SW480 (cell line): ENCODE measurements around the gene TICRR.

Experiments used
- DNase-seq: peaks from one replicate; pipeline ENCODE4 v3.0.0-alpha.2; 2016; ENCODE audit warnings: low spot score

Gene TICRR

DNA sequence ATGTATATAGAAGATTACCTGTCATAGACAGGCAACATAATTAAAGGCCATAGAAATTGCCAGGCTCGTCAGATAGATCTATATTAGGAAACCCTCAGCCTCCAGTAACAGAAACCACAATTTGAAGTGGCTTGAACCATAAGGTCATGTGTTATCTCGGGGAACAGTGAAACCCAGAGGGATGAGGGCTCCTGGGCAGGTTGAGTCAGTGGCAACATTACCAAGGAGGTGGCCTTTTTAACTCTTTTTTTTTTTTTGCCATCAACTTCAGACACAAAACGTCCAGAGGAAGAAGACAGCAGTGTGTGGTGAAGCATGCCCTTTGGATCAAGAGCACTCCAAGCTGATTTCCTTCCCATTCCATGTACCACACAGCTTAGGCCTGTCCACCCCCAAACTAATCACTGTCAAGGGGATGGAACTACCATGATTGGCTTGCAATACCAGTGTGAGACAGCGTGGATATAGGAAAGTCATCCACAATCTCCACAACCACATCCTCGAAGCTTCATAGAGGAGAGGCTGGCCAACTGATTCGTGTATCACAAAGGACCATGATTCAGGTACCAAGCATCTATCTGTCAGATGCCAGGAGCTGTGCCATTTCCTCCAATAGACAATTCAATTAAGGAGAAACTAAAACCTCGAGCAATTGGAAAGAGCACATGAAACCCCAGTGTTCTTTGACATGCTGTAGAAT is 81.0 kb downstream of the TICRR start:
- no peak for DNase-seq

DNA sequence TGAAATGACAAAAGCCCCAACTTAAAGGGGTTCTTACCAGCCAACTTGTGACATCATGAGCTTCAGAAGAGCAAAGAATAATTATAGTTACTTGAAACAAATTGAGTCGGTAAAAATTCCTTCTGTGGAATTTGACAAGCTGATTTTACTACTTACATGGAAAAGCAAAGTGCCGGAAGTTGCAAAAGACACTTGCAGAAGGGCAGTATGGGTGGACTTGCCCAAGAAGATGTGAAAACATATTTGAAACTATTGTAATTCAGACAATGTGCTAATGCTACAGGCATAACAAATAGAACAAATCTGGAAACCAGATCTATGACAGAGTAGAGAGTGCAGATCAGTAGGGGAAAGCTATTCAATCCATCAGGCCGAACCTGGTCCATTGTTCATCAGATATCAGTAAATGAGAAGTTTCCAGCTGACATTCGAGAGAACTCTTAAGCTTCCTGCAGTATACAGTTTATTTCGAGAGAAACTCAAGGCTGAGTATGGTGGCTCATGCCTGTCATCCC is 82.5 kb downstream of the TICRR start:
- DNase-seq, result no peak

GRCh38 chr15:89659295-89659694 is 84.0 kb downstream of the TICRR start:
- no peak for DNase-seq

- DNase-seq, result no peak
Observed at GRCh38 chr15:89660556-89660955, 85.3 kb downstream of the TICRR start.

DNA sequence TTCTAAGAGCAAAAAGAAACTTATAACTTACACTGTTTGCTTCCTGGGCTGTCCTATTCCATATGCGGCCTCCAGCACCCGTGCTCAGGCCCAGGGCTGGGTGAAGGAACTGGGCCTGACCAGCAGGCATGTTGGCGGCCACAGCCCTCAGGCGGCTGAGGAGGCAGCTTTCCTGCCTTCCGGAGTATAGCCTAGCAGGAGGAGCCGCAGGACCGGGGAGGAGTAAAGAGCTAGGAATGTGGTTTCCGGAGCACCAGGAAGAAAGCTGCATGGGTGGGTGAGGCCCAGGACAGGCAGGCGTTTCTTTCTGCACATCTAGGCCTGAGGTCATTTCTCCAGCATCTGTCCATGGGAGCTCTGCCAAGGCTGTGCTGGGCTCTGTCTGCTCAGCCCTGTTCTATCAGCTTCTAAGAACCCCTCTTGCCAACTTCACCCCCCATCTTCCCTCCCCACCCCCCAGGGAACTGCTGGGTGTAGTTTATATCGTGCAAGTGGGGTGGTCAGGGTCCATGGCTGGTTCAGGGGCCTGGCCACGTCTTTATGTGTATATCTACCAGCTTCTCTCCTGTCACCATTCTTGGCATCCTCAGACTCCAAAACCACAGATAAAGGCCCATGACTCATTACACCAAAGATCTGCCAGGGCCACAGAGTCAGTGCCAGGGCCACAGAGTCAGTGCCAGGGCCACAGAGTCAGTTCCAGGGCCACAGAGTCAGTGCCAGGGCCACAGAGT is 87.8 kb downstream of the TICRR start:
- DNase-seq, result peak; percentile 75

DNA sequence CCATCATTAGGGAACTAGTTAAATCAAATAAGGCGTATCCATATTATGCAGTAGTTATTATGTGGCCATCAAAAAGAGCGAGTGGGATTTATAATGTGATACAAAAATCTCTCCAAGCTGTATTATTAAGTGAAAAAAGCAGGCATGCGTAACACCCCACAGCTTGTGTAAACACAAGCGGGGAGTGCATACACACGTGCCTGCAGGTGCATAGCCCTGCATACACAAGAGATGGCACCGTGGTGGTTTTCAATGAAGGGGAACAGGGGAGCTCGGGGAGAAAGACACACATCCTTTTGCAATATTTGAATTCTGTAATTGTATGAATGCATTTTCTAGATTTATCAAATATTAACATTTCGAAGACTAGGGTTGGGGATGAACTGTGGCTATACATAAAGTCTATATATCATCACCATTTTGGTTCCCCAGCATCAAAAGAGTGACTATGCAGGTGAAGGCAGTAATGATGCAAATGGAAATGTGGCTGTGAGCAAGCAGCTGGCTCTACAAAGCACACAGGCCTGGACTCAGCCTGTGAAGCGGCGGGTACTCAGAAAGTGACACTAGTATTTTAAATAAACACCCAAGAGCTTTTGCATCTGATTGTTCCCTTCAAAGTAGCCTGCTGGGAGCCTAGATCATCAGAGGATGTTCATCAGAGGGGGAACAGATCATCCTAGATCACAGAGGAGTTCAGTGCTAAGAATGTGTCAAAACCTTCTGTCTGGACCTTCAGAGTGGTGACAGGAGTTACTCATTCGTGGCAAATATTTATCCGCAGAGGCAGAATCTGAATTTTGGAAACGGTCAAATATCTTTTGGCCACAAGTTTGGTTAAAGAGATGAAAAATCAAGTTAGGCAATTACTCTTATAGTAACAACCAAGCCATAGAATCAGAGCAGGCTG is 89.4 kb downstream of the TICRR start:
- DNase-seq, result no peak

DNA sequence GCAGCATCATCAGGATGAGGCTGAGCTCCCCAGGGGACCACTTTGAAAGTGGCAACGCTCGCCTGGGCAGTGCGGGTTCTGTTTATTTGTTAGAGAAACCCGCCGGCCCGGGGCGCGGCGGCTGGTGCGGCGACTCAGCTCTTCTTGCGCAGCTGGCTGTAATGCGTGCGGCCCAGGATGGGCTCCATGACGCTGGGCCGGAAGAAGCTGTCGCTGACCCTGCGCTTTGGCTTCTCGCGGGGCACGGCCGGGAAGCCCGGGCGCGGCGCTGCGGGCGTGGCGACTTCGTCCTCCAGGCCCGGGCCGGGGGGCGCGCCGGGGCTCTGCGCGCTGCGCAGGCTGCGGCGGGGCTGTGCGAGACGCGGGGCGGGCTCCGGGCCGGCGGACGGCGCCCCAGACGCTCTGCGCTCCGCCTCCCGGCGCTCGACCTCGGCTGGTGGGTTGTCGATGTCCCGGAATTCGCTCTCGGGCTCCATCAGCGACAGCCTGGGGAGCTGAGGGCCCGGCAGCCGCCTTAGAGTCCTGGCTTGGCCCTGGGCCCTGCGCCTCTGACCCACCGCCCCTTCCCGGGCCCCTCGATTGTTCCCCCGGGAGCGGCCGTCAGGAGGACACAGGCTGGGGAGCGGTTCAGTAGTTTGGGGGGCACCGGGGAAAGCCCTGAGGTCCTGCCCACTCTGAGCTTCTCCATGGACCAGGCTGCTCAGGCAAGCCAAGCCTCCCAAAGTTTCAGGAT is 90.3 kb downstream of the TICRR start:
- DNase-seq, result peak; percentile 52

DNA sequence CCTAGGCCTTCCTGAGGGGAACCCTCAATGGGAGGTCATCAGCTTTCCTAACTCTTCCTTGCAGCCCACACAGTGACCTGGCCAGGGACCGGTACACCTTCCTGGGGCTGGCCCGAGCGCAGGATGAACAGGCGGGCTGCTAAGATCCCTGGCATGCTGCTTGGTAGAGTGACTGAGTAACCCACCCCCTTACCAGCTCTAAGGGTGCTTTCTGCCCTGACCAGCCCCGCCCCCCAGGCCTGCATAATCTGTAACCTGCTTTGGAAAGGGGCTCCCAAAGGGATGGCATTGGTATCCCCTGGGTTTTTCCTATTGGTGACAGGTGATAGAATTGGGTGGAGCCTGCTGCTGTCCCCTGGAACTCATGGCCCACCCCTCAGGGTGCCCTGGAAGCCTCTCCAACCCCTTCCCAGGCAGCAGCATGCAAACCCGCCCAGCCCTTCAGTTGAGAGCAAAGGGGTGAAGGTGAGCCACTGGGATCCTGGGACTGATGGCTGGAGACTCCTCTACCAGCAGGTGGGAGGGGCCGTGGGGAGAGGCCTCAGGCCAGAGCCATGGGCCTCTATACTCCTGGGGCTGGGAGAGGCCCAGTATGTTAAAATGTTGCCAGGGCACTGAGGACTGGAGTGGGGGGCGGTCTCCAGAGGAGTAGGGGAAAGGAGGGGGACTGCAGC is 91.1 kb downstream of the TICRR start:
- no peak for DNase-seq

DNA sequence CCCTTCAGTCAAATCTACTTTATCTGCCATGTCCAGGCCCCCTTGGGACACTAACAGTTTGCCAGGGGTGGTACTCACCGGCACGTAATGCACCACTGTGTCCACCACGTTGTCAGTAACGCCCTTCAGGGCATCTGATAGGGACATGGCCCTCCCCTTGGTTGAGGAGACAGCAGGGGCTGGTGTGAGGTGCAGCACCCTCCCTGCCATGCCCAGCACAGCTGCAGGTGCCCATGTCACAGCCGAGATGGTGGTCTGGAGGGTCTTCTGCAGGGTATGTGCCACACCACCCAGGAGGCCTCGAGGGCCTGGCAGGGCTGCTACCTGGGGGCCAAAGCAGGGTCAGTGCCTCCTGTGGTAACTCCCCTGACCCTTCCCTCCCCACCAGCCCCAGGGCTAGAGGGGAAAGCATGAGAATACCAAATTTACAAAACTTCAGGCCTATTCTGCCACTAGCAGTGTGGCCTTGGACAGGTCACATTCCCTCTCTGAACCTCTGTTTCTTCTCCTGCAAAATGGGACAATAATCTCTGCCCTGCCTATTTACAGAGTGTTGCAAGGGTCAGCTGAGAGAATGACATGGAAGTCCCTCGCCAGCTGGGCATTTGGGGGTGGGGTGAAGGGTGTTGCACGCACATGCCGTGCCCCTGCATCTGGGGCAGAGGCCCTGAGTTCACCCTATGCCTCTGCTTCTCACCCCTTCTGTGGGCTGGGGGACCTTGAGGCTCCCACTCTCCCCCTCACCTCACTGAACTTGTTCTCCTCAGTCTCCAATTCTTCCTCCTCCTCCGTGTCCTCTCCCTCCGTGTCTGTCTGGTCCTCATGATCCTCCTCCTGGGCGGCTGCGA is 91.8 kb downstream of the TICRR start:
- no peak for DNase-seq

GRCh38 chr15:89667706-89667960 is 92.4 kb downstream of the TICRR start:
- no peak for DNase-seq

GRCh38 chr15:89668171-89668570 is 92.9 kb downstream of the TICRR start:
- no peak for DNase-seq

DNA sequence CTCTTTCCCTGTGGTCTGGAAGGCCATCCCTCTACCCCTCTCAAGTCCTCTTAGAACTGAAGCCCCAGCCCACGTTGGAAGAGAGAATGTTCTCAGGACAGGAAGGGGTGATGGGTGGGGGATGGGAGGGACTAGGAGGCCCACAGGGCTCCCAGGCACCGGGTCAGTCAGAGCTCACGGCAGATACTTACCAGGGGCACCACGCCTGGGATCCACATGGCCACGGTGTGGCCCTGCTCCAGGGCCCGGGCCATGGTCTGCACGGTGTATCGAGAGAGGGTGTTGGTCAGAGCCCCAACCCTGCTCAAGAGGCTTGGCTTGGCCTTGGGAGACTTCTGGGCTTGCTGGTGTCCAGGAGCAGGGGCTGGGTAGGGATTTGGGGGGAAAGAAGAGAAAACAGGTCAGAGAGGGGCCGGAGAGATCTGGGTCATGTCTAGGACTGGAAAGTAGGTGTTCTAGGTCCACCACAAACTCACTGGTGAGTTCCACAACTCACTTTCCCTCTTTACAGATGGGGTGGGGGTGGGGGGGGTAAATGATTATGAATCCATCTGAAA is 94.1 kb downstream of the TICRR start:
- DNase-seq, result no peak

- DNase-seq, result no peak
Observed at GRCh38 chr15:89669941-89670340, 94.7 kb downstream of the TICRR start.

DNA sequence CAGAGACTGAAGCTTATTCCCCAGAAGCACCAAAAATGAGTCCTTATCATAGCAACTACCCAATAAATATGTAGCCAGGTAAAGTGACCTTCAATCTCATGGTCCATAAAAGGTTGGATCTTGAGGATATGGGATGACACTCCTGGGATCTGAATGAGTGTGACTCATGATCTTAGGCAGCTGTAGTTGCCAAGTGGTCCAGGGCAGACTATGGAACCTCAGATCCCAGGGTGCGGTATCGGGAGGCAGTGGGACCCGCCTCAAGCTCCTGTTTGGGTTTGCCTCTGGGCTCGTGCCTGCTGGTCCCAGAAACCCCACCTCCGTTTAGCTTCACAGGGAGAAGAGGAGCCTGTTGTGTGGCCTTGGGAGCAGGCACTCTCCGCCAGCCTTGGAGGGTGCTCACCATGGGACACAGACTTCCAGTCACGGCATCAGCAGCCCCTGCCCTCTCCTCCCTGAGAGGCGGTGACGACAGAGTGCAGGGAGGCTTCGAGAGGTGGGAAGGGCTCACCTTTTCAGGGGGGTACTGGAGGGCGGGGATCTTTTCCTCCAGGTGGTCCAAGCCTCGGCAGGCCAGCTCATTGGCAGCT is 95.8 kb downstream of the TICRR start:
- no peak for DNase-seq

GRCh38 chr15:89671687-89672086 is 96.4 kb downstream of the TICRR start:
- no peak for DNase-seq

DNA sequence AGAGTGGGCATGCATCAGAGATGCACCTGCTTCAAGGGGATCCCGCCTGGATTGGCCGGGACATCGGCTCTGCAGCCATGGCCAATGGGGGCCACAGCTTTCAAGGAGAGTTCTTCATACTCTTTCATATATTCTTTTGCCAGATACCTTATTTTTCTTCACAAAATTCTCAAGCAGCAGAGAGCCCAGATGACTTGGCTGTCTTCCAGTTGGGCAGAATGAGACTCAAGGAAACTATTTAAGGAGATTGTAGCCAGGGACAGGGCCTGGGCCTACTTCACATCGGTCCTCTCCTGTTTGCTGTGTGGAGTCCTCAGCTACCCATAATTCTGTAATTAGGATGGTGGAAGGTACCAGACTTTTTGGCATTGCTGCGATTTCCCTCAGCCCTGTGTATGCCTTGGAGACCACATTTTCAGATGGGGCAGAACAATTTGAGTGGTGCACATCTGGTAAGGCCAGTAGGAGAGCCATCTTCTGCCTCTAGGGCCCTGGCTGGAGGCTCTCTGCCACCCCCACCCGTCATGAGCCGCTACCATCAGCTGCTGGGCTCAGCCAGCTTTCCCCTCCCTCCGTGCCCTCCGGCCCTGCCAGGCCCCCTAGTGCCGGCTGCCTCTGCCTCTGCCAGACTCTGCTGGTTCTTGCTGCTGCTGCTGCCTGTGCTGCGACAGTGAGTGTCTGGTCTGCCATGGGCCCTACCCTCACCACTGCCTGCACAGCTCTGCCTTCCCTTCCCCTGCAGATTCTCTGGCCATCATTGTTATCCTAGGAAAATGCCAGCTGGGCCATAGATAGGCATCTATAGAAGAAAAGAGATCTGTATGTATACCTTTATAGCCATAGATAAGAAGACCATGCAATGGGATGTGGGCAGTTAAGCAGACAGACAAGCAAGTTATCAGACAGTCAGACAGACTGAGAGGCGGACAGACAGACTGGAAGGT is 97.2 kb downstream of the TICRR start:
- DNase-seq, result no peak

GRCh38 chr15:89673165-89673512 is 97.9 kb downstream of the TICRR start:
- no peak for DNase-seq

DNA sequence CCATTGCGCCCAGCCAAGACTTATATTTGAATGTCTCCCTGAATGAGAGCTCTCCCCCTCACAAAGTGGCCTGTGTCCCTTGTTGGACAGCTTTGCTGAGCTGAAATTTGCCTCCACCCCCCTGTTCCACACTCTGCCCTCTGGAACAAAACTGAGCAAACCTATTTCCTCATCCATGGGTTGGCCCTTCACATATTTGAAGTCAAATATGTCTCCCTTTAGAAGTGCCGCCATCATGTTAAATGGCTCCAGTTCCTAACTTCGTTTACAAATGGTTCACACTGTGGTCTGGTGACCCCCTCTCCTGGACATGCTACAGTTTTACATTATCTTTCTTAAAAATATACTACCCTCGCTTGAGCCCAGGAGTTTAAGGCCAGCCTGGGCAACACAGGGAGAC is 99.3 kb downstream of the TICRR start:
- no peak for DNase-seq

- DNase-seq, result no peak
Observed at GRCh38 chr15:89675606-89676005, 100.3 kb downstream of the TICRR start.
